GM19372 (cell line): ENCODE data around the gene CHN2.

Experiments used
- ATAC-seq: cut with Tn5 transposase; IDR thresholded peaks from one replicate; pipeline ENCODE4 v1.9.1; 2021; ENCODE audit warnings: mild to moderate bottlenecking, low read depth, moderate library complexity; ENCODE audit not compliant: unreplicated experiment

The CHN2 gene

DNA sequence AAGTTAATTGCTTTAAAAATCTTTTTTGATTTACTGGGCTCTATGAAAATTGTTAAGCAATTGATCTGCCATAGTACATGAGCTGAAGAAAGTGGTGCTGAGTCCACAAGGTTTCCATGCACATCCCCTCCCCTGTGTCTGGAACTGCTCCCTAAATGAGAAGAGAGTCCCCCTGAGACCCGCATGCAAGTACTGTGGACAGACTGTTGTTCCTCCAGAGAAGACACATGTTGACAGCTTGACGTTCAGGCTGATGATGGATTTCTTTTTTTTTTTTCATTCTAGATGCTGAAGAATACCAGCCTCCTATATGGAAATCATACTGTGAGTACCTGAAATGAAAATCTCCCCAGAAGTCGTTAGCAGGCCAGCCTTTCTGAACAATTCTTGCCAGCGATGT lies 159.8 kb downstream of the CHN2 start:
- no peak for ATAC-seq

DNA sequence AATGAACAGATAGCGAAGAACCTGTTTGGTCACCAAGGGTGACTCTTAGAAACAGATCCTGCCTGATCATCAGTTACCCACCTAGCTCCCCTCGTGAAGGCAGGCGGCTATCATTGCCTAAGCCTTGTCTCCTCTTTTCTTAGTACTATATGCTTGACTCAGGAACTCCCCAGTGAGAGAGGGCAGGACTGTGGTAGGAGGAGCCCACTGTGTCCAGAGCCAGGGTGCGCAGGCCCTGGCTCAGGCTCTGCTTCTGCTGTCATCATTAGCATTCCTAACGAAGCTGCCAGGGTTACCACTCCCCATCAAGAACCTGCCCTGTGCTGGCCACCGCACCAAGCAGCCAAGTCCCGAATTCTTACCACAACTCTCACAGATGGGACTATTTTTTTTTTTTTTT lies 160.8 kb downstream of the CHN2 start:
- ATAC-seq, result no peak

DNA sequence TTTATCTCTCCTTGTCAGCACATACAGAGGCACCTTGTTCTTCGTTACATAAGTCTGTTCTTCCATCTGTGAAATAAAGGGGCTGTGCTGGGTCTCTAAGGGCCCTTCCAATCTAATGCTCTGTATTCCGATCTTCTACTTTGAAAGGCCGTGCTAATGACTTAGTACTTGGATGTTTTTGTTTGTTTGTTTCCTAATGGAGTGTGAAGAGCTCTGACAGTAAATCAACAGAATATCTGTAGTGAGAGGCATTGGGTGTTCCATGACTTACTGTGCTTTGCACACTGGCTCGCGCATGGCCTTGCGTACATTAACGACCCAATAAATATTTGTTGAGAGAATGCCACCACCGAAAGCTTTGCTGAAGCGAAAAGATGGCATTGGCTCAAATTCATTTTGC lies 162.1 kb downstream of the CHN2 start:
- ATAC-seq, result no peak

DNA sequence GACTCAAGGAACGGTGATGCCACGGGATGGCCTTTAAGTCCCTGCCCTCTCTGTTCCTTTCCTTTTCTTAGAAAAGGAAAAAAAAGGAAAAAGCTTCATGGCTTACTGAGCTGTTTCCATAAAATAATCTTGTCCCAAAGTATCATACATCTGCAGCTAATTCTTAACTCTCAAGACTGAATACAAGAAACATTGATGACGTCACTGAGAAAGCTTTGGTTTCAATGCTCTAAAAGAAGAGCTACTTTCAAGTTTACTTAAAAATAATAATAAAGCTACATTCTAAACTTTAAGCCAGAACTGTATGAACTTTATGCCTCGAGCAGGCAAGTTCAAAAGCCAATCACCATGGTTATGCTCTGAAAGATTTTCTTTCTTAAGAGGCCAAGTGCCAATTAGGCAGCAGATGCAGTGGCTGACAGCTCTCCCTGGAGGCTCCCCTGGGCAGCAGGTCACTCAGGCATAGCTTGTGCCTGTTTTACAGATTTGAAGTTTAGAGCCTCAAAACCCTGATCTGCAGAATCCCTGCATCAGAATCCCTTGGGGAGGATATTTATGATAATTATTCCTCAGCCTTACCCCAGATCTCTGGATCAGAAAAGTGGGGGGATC lies 165.0 kb downstream of the CHN2 start:
- no peak for ATAC-seq

DNA sequence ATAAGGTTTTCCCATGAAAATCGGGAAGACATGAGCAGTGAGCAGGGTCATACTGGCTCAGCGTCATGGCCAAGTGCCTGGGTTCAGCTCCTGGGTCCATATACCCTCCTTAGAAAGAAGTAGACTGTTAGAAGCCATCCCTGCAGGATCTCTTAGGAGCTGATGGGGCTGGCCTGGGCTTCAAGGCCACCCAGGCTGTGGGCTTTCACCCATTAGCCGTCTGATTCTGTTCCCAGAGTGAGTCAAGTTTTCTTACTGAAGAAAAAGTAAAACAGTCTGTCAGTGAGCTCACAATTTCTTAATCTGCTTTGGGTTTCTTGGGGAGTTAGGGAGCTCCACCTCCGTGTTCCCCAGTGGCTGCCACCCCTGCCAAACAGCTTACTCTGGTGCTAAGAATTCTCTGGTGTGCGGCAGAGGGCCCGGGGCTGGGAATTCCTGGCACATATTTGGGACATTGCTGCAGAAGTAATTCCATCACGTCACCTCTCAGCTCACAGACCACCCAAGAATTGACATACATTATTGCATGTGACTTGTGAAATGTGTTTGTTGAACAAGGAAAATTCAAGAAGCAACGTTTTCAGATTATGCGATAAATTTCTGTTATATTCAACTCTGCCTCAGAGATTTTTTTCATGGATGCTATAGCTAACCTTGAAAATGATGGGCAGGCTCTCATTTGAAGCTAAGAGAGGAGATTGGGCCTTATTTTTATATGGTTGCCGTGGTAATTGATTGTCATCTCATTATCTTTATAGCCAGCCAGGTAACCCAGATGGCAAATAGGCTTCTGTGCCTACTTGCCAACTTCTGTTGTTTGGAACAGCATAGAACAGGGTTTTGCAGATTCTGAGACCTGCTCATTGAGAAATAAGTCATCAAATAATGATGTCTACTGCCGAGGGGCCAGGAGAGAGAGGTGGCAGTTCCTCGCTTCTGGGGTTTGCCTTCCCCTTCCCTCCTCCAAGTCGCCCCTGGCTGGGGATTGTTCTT lies 166.4 kb downstream of the CHN2 start:
- ATAC-seq, result no peak

DNA sequence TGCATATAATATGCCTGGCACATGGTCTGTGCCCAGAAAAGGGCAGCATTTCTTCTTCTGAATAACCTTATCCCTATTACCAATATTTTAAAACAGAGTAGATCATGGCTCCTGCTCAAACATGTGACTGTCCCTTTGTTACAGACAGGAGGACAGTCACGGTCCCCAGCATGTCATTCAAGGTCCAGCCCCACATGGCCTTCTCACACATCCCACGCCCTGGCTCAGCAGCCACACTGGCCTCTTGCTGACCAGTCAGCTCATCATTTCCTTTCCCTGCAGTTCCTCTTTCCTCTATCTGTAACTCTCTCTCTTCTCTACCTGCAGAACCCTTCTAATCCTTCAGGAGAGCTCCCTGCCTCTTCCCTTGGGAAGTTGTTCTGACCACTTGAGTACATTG lies 167.8 kb downstream of the CHN2 start:
- no peak for ATAC-seq

DNA sequence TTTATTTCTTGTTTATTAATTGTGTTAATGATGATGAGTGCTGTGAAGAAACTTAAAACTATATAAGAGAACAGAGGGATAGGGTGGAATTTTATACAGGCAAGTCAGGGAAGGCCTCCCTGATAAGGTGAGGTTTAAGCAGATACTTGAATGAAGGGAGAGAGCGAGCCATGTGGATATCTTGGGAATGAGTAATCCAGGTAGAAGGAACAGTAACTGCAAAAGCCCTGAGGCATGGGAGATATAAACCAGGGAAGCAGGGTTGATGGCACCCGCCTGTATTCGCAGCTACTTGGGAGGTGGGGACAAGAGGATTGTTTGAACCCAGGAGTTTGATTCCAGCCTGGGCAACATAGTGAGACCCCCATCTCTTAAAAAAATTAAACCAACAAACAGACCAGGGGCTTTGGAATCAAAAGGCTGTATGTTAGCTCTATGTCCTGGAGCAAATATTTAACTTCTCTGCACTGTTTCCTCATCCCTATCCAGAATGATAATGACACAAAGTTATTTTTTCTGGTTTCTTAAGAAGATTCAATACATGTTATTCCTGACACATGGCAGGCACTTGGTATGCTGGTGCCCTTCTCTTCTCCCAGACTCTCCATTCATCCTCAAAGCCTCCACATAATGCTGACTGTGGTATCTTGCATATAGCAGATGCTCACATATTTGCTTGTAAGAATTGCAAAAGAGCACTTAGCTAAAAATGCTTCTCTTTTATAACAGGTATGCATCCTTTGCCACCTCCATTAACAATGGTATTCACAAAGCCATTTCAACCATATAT lies 169.3 kb downstream of the CHN2 start:
- no peak for ATAC-seq

DNA sequence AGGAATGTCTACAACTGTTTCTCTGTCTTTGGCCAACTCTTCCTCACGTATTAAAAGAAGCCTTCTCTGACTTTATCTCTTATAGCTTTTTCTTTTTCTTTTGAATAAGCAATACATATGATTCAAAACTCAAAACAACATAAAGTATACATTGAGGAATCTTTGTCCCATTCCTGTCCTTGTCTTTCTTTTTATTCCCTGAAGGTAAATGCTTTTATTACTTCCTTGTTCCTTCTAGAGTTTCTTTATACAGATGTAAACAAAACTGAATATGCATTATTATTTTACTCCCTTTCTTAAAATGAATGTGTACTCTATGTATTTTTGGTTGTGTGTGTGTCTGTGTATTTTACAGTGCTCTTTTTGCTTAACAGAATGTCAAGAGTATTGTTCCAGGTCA lies 170.1 kb downstream of the CHN2 start:
- no peak for ATAC-seq

DNA sequence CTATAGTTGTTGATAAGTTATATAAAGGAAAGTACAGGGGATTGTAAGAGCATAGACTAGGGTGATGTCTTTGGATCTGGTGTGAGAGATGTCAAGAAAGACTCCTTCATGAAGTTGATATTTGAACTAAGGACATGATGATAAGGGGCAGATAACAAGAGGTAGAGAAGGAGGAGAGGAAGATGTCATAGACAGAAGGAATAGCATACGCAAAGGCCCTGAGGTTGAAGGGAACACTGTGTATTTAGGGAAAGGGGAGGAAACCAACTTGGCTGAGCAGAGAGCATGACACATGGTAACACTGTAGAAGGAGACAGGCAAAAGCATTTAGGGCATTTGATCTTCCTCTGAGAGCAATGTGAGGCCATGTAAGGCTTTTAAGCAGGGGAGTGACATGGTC lies 170.8 kb downstream of the CHN2 start:
- no peak for ATAC-seq

DNA sequence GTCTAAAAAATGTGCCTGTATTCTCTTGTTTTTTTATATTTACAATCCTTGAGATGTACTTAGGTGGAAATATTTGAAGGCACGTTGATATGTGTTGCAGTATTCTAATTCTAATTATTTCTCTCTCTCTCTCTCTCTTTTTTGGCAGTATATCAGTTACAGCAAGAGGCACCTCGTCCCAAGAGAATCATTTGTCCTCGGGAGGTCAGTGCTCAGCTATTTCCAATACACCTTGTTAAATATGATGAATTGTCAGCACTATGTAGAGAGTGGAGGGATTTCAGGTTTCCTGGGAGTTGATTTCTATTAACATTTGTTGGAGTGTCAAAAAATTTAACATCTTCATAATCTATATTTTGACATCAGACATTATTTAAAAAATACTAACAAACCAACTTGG lies 173.2 kb downstream of the CHN2 start:
- ATAC-seq, result no peak

DNA sequence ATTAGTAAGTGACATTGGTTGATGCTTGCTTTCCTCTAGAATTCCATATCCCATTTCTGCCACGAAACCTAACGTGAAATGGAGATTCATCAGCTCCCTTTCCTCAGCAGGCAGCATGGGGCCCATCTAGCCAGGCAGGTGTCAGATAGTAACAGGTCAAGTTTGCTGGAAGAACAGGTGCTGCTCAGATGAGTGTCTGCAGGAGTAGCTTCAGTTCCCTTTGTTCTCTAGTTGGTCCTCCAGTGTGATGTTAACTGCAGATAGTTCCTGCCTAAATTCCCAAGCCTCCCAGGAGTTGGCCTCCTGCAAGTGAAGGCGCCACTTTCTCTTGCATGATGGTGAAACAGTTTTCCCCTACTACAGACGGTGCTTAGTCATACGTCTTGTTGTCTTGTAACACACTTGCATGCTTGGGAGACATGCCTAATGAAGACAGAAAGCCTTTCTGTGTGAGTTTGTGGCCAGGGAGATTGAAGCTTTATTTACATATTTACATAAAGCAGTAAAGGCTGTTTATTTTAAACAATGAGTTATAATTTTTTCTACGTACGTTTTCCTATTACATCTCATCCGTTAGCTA lies 175.4 kb downstream of the CHN2 start:
- no peak for ATAC-seq

DNA sequence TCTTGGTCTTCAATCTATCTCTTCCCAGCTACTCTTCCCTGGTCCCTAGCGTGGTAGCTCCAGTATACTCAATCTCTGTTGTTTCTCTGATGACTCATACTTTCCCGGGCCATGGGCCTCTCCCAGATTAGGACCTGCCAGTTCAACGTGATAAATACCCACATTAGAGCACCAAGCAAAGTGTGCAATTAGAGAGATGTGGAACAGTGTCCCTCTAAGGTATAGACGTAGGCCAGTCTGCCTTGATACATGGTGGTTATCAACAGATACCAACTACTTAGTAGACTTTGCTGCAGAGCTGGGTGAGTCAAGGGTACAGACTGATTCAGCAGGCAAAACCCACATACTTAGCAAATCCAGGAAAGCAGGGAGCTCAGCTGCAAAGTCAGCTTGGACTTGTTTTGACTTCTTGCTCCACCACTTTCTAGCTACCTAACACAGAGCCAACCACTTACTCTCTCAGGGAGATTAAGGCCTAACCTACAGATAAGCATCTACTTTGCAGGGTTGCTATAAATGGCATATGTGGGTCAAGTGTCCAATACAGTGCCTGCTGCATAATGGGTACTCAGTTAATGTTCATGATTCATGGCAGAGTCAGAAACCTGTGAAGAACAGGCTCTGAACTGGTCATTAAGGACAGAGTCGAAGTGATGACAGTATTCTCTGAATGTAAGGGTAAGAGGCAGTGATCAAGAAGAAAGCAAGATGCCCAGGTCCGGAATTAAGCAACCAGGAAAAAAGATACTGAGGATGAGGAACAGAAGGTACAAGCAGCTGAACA lies 176.1 kb downstream of the CHN2 start:
- no peak for ATAC-seq

DNA sequence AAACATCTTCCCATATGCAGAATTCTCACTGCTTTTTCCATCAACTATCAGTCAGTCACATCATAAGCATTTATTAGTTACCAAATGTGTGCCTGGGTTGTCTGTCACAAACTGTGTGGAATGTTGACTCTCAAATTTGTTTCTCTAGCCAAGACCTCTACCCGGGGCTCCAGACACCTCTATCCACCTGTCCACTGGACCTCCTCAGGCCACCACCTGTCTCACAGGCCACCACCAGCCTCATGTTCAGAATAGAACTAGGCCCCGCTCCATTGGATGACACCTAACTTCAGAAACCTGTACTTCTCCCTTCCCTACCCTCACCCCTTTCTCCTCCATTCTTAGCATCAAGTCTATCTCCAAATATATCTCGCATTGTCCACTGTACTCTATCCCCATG lies 176.9 kb downstream of the CHN2 start:
- ATAC-seq, result no peak

DNA sequence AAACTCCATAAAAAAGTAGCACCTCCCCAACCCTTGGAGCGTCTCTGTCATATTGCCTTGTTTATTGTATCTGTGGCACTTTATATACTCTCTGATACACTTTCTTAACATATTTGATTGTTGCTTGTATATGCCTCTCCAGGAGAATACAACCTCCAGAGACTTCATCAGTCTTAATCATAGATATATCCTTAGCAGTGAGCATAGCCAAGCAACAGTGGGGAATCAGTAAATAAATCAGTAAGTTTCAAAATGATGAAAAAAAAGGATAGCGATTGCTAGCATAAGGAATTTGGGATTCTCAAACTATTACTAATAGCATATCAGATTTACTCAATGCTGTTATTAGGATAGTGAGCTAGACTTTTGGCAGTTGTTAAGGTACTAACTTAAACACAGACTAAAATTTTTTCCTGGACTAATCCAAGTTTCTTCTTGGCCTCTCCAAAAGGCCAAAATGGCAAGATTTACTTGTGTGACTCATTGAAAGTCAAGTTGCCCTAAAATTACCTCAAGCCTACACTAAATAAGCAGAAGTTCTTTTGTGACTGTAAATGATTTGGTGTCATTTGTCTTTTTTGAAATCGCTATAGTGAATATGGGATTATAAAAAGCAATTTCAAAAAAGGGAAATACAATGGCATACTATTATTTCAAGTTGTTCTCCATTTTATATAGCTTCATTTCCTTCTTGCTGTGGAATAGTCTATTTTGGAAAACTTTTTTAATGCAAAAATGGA lies 177.9 kb downstream of the CHN2 start:
- no peak for ATAC-seq

DNA sequence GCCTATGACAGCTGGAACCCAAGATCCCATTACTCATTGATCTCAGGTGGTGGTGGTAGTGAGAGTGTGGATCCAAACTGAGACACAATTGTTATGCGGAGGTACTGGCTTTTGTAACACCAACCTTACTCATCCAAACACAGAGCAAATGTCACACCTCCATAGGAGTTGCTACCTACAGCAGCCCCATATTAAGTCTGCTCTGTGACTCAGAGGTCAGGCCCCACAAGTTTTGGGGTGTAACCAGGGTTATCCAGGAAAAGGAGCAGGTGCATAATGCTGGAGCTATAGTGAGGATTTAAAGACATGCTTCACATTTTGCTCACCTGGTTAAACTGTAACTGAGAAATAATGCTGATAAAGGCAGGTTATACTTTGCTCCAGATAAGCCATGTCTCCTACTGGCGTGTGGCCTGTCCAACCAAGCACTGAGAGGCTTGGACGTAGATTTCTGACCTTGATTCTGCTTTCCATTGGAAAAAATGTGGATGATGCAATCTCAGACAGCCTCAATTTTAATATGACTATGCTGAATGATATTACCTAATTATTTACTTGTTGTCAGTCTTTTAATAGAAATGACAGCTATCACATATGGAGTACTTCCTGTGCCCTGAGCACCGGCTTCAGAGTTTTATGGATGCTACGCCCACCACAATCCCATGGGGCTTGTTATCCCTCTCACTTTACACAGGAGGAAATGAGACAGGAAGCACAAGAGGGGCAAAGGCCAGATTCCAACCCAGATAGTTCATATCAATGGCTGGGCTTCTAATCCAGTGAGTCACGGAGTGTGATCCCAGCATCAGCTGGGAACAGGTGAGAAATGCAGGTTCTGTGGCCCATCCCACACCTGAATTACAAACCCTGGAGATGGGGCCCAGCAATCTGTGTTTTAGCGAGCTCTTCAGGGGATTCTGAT lies 181.3 kb downstream of the CHN2 start:
- no peak for ATAC-seq

DNA sequence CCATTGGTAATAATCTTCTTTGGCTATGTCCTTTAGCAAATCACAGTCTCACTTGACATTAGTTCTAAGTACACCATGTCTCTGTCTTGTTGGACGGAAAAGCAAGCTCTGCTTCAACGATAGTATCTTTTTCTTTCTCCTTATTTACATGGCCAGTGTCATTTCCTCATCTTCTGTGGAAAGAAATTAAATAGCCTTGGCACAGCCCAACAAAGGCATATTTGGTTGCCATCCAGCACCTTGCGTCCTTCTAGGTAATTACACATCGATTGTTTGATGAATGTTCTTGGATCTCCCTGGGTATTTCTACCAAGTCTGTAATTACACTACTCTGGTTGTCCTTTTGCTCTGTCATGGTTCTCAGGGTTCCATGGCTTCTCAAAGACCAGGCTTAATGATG lies 183.1 kb downstream of the CHN2 start:
- no peak for ATAC-seq

DNA sequence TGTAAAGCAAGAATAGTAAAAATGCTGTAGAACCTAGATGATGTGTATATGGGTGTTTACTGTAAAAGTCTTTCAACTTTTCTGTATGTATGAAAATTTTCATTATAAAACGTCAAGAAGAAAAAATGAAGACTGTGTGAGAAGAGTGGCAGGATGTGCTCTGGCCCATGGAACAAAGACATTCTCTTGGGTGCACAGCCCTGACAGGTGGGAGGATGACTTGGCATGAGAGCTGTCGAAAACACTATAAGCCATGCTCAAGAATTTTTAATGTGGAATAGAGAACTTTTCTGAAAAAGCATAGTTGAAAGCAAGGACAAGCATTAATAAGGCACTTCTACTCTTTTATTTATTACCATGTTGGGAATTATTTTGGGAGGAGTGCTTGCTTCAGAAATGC lies 185.0 kb downstream of the CHN2 start:
- ATAC-seq, result no peak
